ENCODE measurements around the gene SAAL1. TPM values are rescaled to one million over a fixed set of nuclear protein-coding genes. Genes with fewer than 3 reads are reported as not detected.

The SAAL1 gene, protein sequence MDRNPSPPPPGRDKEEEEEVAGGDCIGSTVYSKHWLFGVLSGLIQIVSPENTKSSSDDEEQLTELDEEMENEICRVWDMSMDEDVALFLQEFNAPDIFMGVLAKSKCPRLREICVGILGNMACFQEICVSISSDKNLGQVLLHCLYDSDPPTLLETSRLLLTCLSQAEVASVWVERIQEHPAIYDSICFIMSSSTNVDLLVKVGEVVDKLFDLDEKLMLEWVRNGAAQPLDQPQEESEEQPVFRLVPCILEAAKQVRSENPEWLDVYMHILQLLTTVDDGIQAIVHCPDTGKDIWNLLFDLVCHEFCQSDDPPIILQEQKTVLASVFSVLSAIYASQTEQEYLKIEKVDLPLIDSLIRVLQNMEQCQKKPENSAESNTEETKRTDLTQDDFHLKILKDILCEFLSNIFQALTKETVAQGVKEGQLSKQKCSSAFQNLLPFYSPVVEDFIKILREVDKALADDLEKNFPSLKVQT
- total RNA-seq, result 15.3 and 16.2 TPM in 2 replicates

DNA sequence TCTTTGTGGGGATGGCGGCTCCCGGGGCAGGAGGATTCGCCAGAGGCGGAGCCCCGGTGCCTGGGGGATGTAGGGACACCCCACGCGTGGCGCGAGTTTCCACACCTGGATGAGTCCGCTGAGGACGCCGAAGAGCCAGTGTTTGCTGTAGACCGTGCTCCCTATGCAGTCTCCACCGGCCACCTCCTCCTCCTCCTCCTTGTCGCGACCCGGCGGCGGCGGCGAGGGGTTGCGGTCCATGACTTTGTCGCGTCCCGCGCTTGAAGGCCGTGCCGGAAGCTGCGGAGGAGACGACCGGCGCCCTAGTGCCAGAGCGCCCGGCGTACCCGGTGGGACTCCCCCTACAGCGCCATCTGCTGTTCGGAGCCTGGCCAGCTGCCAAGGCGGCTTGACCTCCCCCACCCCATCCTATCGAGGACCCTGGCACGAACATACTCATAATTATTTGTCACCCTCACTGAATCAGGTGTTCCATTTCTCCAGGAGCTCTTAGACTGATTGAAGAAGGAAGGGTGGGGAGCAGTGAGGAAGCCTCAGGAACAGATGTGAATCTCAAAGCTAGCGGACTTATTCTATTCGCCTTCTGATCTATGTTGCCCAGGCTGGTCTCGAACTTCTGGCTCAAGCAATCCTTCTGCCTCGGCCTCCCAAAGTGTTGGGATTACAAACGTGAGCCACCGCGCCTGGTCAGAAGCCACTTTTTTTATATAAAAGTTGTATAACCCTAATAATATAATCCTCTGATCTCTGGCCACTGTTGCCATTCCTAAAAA lies at the start of gene SAAL1:
TSS of gene SAAL1 (minus strand) at position 281 of the 773 bp plus-strand sequence. CDS start at position 240, 41 bp downstream.

DNA sequence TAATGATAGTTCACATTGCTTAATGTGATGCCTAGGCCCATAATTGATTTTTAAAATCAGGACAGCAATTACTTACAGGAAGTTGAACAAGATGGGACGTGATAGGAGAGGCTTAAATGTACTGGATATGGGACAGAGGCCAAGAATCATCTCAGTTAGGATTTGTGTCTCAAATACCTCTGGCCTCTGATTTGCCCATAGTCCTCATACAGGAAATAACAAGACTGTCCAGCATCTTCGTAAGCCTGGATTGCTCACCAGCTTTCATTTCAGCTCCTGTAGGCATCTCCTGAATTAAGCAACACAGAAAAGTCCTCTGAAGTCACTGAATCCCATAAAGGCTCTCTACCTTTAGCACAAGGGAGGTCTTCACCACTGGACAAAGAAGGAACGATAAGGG lies 26.5 kb upstream of the SAAL1 start, which contains the start of gene MRGPRX3:
TSS of gene MRGPRX3 (plus strand) at position 231 of the 400 bp plus-strand sequence. CDS start 4,632 bp downstream, outside the sequence.

DNA sequence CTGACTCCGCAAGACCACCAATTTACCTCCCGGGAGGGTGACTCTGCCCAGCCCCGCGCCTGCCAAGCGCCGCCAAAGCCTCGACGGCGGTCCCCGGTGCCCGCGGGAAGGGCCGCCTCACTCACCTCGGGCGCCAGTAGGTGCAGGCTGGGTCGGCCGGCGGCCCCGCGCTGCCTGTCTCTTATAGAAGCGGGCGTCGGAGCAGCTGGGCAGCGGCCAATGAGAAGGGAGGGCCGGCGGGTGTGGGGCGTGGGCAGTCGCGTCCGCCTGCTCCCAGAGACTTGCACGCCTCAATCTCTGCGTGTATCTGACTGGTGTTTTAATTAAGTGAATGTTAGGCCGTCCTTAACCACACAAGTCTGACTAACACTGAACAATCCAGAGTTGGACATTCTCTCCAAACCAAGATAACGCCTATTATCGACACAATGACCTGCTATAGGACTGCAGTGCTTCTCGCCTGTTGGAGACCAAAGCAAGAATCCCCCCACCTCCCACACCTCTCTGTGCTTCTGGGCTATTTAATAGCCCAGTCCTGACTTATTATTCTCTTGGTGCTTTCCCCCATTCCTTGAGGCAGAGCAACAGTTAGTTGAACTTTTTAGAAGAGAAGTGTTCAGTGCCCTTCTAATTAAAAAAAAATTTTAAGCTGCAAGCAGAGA lies 59.6 kb downstream of the SAAL1 start, which contains the start of gene TPH1:
TSS of gene TPH1 (minus strand) at position 154 of the 662 bp plus-strand sequence. CDS start 5,507 bp downstream, outside the sequence.

Other genes with a start within 250 kb of the SAAL1 start
- 10.2 and 18.8 TPM in 2 replicates for gene SERGEF, start 93.0 kb downstream of the SAAL1 start, total RNA-seq
- under 0.01 TPM in 1 of 2 replicates, not detected in the other for gene TPH1, start 59.8 kb downstream of the SAAL1 start, total RNA-seq
- gene MRGPRX3, start 26.5 kb upstream of the SAAL1 start, total RNA-seq, result 1.3 TPM in 1 of 2 replicates, not detected in the other
- 0.57 TPM in 1 of 2 replicates, not detected in the other for gene MRGPRX4, start 66.8 kb upstream of the SAAL1 start, total RNA-seq
- gene SAA4, start 130.7 kb upstream of the SAAL1 start, total RNA-seq, result not detected in 2 replicates
- not detected in 2 replicates for gene SAA2, start 142.6 kb upstream of the SAAL1 start, total RNA-seq
- gene SAA1, start 160.2 kb upstream of the SAAL1 start, total RNA-seq, result not detected in 2 replicates
- gene HPS5, start 216.1 kb upstream of the SAAL1 start, total RNA-seq, result 17.8 and 34.0 TPM in 2 replicates
- gene GTF2H1, start 216.5 kb upstream of the SAAL1 start, total RNA-seq, result 27.8 and 56.1 TPM in 2 replicates

Measured in bladder microvascular endothelial cell (primary cell).